ENCODE data around the gene EGLN2. TPM values are rescaled to one million over a fixed set of nuclear protein-coding genes. Genes with fewer than 3 reads are reported as not detected.
A peak's percentile ranks its signal among the peaks of the same experiment; 100 is the strongest.
"Not testable (repeated sequence)": the region's sequence is repeated elsewhere in the genome, so short reads cannot be mapped to it uniquely, and the experiment has no call there.

EGLN2 gene
- total RNA-seq, 2 donors from 2014 or later: 87.4 to 99.8 TPM

DNA sequence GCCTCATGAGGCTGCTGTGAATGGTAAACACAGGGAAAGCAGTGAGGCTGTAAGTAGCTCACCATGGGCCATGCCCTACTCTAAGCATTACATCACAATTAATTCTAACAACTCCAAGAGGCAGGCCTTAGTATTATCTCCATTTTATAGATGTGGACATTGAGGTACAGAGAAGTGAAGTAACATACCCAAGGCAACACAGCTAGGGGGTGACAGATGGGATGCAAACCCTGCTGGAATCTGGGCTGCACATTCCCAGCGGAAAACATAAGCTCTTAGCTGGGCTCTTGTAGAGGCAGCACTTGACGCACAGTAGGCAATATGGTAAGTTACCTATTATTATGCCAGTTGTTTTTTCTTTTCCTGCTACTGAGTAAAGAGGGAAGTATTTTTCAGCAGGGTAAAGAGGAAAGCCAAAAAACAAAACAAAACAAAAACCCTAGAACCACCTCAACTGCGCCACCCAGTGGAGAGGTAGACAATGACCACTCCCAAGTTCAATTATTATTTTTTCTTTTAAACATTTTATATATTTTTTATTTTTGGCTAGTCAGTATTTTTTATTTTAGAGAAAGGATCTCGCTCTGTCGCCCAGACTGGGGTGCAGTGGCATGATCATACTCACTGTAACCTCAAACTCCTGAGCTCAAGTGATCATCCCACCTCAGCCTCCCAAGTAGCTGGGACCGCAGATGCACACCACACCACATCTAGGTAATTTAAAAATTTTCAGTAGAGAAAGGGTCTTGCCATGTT is 20.7 kb downstream of the EGLN2 start:
- not testable (repeated sequence) for H3K27ac Mint-ChIP-seq; H3K9me3 ChIP-seq (ENCODE audit: control insufficient read depth, low read length); H3K4me3 Mint-ChIP-seq; H3K9me3 Mint-ChIP-seq; H3K27ac ChIP-seq (ENCODE audit: low read depth, low read length); H3K9ac ChIP-seq (ENCODE audit: extremely low read depth, low read length, poor library complexity, severe bottlenecking); H3K4me3 ChIP-seq (ENCODE audit: low read length); H3K27me3 ChIP-seq (ENCODE audit: control insufficient read depth, insufficient read depth, low read length, poor library complexity, severe bottlenecking); H3K4me1 ChIP-seq (ENCODE audit: control insufficient read depth, insufficient read depth, low read length); H3K36me3 Mint-ChIP-seq (ENCODE audit: low read depth); H3K36me3 ChIP-seq (ENCODE audit: control insufficient read depth, insufficient read depth, low read length)
- WGBS, 2 experiments (ENCODE audit: insufficient coverage in 1 of 2, insufficient read length in 1 of 2): 53 to 86% methylated on average over 2 to 5 of the region's 6 CpGs
- DNase-seq: peak; percentile 77
- TF ChIP-seq, protein P1, sequence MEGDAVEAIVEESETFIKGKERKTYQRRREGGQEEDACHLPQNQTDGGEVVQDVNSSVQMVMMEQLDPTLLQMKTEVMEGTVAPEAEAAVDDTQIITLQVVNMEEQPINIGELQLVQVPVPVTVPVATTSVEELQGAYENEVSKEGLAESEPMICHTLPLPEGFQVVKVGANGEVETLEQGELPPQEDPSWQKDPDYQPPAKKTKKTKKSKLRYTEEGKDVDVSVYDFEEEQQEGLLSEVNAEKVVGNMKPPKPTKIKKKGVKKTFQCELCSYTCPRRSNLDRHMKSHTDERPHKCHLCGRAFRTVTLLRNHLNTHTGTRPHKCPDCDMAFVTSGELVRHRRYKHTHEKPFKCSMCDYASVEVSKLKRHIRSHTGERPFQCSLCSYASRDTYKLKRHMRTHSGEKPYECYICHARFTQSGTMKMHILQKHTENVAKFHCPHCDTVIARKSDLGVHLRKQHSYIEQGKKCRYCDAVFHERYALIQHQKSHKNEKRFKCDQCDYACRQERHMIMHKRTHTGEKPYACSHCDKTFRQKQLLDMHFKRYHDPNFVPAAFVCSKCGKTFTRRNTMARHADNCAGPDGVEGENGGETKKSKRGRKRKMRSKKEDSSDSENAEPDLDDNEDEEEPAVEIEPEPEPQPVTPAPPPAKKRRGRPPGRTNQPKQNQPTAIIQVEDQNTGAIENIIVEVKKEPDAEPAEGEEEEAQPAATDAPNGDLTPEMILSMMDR (conservative IDR thresholded peaks at IDR 0.05): peak; percentile 91
- Mint-ChIP-seq H3K27me3 (ENCODE audit: insufficient read depth) (peaks cover 40% of the 10 kb centered on the region), H3K4me1 (peaks cover 24% of the 10 kb centered on the region)

DNA sequence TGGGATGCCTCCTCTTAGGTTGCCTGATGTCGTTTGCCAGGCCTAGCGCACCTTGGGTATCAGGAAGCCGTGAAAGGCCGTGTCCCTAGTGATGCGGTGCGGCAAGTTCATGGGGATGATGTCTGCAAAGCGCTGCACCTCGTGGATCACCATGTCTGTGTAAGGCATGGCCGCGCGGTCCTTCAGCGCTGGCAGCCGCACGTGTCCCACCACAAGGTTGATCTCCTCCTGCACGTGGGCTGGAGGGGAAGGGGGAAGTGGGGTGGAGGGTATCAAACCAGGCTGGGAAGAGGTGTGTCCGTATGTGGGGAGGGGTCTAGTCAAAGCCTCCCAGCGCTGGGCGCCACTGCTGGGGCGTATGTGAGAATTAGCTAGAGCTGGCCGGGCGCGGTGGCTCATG is 23.2 kb downstream of the EGLN2 start:
- peaks cover 24% of the 10 kb centered on the region for H3K4me1 Mint-ChIP-seq
- H3K27me3 ChIP-seq (ENCODE audit: control insufficient read depth, insufficient read depth, low read length, poor library complexity, severe bottlenecking): no peaks in the 10 kb centered on the region
- H3K9me3 ChIP-seq (ENCODE audit: control insufficient read depth, low read length): no peaks in the 10 kb centered on the region
- TF ChIP-seq, protein P1 (conservative IDR thresholded peaks at IDR 0.05): no peak
- no peaks in the 10 kb centered on the region for H3K9me3 Mint-ChIP-seq
- peaks cover 2% of the 10 kb centered on the region for H3K4me1 ChIP-seq (ENCODE audit: control insufficient read depth, insufficient read depth, low read length)
- H3K27ac Mint-ChIP-seq: peak overlapping the region; percentile 90
- no peaks in the 10 kb centered on the region for H3K36me3 ChIP-seq (ENCODE audit: control insufficient read depth, insufficient read depth, low read length)
- no peak overlapping the region for H3K27ac ChIP-seq (ENCODE audit: low read depth, low read length)
- H3K4me3 Mint-ChIP-seq: peak overlapping the region; percentile 4
- H3K27me3 Mint-ChIP-seq (ENCODE audit: insufficient read depth): peaks cover 18% of the 10 kb centered on the region
- H3K36me3 Mint-ChIP-seq (ENCODE audit: low read depth): no peaks in the 10 kb centered on the region
- WGBS, 2 experiments (ENCODE audit: insufficient coverage in 1 of 2, insufficient read length in 1 of 2): 93 to 95% methylated on average over 14 to 22 of the region's 22 CpGs
- H3K9ac ChIP-seq (ENCODE audit: extremely low read depth, low read length, poor library complexity, severe bottlenecking): no peak overlapping the region
- DNase-seq: peak; percentile 44
- no peak overlapping the region for H3K4me3 ChIP-seq (ENCODE audit: low read length)

DNA sequence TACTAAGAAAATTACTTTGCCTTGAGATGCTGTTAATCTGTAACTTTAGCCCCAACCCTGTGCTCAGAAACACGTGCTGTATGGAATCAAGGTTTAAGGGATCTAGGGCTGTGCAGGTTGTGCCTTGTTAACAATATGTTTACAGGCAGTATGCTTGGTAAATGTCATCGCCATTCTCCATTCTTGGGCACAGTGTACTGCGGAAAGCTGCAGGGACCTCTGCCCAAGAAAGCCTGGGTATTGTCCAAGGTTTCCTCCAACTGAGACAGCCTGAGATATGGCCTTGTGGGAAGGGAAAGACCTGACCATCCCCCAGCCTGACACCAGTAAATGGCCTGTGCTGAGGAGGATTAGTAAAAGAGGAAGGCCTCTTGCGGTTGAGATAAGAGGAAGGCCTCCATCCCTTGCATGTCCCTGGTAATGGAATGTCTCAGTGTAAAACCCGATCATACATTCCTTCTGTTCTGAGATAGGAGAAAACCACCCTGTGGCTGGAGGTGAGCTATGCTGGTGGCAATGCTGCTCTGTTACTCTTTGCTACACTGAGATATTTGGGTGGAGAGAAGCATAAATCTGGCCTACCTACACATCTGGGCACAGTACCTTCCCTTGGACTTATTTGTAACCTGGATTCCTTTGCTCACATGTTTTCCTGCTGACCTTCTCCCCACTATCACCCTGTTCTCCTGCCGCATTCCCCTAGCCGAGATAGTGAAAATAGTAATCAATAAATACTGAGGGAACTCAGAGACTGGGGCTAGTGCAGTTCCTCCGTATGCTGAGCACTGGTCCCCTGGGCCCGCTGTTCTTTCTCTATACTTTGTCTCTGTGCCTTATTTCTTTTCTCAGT is 23.9 kb downstream of the EGLN2 start:
- H3K27me3 ChIP-seq (ENCODE audit: control insufficient read depth, insufficient read depth, low read length, poor library complexity, severe bottlenecking); H3K9me3 Mint-ChIP-seq; H3K36me3 ChIP-seq (ENCODE audit: control insufficient read depth, insufficient read depth, low read length); H3K4me1 ChIP-seq (ENCODE audit: control insufficient read depth, insufficient read depth, low read length); H3K36me3 Mint-ChIP-seq (ENCODE audit: low read depth); H3K4me3 ChIP-seq (ENCODE audit: low read length); H3K27ac ChIP-seq (ENCODE audit: low read depth, low read length); H3K9ac ChIP-seq (ENCODE audit: extremely low read depth, low read length, poor library complexity, severe bottlenecking); H3K9me3 ChIP-seq (ENCODE audit: control insufficient read depth, low read length): not testable (repeated sequence)
- peak; percentile 78 for DNase-seq
- H3K4me3 Mint-ChIP-seq: peak overlapping the region; percentile 4
- H3K27me3 Mint-ChIP-seq (ENCODE audit: insufficient read depth): peaks cover 13% of the 10 kb centered on the region
- 72 to 80% methylated on average over 7 to 9 of the region's 9 CpGs for WGBS, 2 experiments (ENCODE audit: insufficient coverage in 1 of 2, insufficient read length in 1 of 2)
- H3K27ac Mint-ChIP-seq: peak overlapping the region; percentile 90
- peaks cover 24% of the 10 kb centered on the region for H3K4me1 Mint-ChIP-seq

DNA sequence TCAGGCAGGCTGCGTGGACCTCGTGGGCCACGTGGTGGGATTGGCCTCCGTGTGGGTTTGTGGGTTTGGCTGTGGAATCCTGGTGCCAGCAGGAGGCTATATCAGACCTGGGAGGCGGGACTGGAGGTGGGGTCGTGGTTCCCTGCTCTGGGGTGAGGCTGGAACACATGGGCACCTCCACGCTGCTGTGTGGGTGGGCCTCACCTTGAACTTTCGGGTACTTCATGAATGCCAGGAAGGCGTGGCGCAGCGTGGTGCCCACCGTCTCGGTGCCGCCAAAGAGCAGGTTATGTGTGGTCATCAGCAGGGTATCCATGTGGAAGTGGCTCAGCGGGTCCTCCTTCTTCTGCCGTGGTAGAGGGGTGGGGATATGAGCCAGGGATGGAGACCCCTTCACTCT is 25.9 kb downstream of the EGLN2 start:
- WGBS, 2 experiments (ENCODE audit: insufficient coverage in 1 of 2, insufficient read length in 1 of 2): 96 to 97% methylated on average over 6 to 15 of the region's 16 CpGs

DNA sequence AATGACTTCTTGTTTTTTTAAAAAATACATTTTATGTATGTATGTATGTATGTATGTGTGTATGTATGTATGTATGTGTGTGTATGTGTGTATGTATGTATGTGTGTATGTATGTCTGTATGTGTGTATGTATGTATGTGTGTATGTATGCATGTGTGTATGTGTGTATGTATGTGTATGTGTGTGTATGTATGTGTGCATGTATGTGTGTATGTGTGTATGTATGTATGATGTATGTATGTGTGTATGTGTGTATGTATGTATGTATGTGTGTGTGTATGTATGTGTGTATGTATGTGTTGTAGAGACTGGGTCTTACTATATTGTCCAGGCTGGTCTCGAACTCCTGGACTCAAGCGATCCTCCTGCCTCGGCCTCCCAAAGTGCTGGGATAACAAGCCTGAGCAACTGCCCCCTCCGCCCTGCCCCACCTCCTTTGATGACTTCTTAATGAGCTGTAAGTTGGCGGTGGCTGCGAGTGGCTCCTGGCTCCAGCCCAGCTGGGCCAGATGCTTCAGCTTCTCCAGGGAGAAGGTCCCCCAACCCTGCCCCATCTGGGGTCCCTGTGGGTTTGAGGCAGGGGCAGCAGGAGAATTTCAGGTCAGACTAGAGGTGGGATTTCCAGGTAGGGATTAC is 26.6 kb downstream of the EGLN2 start:
- H3K36me3 Mint-ChIP-seq (ENCODE audit: low read depth); H3K4me1 ChIP-seq (ENCODE audit: control insufficient read depth, insufficient read depth, low read length); H3K9ac ChIP-seq (ENCODE audit: extremely low read depth, low read length, poor library complexity, severe bottlenecking); H3K9me3 ChIP-seq (ENCODE audit: control insufficient read depth, low read length); H3K4me3 Mint-ChIP-seq; H3K36me3 ChIP-seq (ENCODE audit: control insufficient read depth, insufficient read depth, low read length); H3K27me3 ChIP-seq (ENCODE audit: control insufficient read depth, insufficient read depth, low read length, poor library complexity, severe bottlenecking); H3K27ac Mint-ChIP-seq; H3K9me3 Mint-ChIP-seq; H3K4me3 ChIP-seq (ENCODE audit: low read length); H3K27ac ChIP-seq (ENCODE audit: low read depth, low read length): not testable (repeated sequence)
- DNase-seq: peak; percentile 22
- H3K4me1 Mint-ChIP-seq: peaks cover 24% of the 10 kb centered on the region
- peaks cover 12% of the 10 kb centered on the region for H3K27me3 Mint-ChIP-seq (ENCODE audit: insufficient read depth)
- WGBS, 2 experiments (ENCODE audit: insufficient coverage in 1 of 2, insufficient read length in 1 of 2): 98% methylated on average over 4 of the region's 6 CpGs; no CpG with 5 or more reads in 1 of the 2 experiments

More for the DNA sequence above, 25.9 kb downstream of the EGLN2 start:
- H3K36me3 ChIP-seq (ENCODE audit: control insufficient read depth, insufficient read depth, low read length); H3K27ac ChIP-seq (ENCODE audit: low read depth, low read length); H3K4me1 ChIP-seq (ENCODE audit: control insufficient read depth, insufficient read depth, low read length); H3K4me3 ChIP-seq (ENCODE audit: low read length); H3K36me3 Mint-ChIP-seq (ENCODE audit: low read depth); H3K27me3 ChIP-seq (ENCODE audit: control insufficient read depth, insufficient read depth, low read length, poor library complexity, severe bottlenecking); H3K9ac ChIP-seq (ENCODE audit: extremely low read depth, low read length, poor library complexity, severe bottlenecking); H3K9me3 ChIP-seq (ENCODE audit: control insufficient read depth, low read length); H3K27ac Mint-ChIP-seq; H3K9me3 Mint-ChIP-seq; H3K27me3 Mint-ChIP-seq (ENCODE audit: insufficient read depth); H3K4me3 Mint-ChIP-seq: not testable (repeated sequence)
- peak; percentile 20 for DNase-seq
- H3K4me1 Mint-ChIP-seq: peaks cover 24% of the 10 kb centered on the region

Measured in endodermal cell (in vitro differentiated cells).